GM23338 (cell line): ENCODE data around the gene PRG2. TPM values are rescaled to one million over a fixed set of nuclear protein-coding genes. Genes with fewer than 3 reads are reported as not detected.

Experiments used
- ATAC-seq: fragments of 200-7000 bp; cut with Tn5 transposase; 3 replicates; pipeline ENCODE4 v1.9.1; 2020
- DNase-seq: peaks from one replicate; pipeline ENCODE4 v3.0.0-alpha.2; 2015; ENCODE audit warnings: low spot score
- H2AFZ ChIP-seq: fragments of 200-600 bp; sonication (generic); 2 replicates; pipeline ENCODE4 v1.8.0; 2016; ENCODE audit warnings: antibody characterized with exemption, mild to moderate bottlenecking, moderate library complexity
- H3F3A ChIP-seq: fragments of 200-600 bp; sonication (generic); replicated peaks from 2 replicates; pipeline ENCODE4 v1.8.0; 2017; ENCODE audit warnings: antibody characterized with exemption, mixed run types, low read depth
- H3K27ac ChIP-seq: fragments of 200-600 bp; sonication (generic); 2 replicates; pipeline ENCODE4 v1.6.1; 2016; ENCODE audit warnings: low read depth
- H3K27me3 ChIP-seq: fragments of 200-600 bp; sonication (generic); 2 replicates; pipeline ENCODE4 v1.8.0; 2016; ENCODE audit warnings: mild to moderate bottlenecking, mixed run types, moderate library complexity; ENCODE audit not compliant: insufficient read depth
- H3K36me3 ChIP-seq: fragments of 200-600 bp; sonication (generic); 2 replicates; pipeline ENCODE4 v1.8.0; 2016; ENCODE audit warnings: mild to moderate bottlenecking; ENCODE audit not compliant: insufficient read depth
- H3K4me1 ChIP-seq: fragments of 200-600 bp; sonication (generic); 2 replicates; pipeline ENCODE4 v1.8.0; 2016; ENCODE audit warnings: mild to moderate bottlenecking, moderate library complexity; ENCODE audit not compliant: insufficient read depth
- H3K4me2 ChIP-seq: fragments of 200-600 bp; sonication (generic); 2 replicates; pipeline ENCODE4 v1.7.1; 2017; ENCODE audit warnings: mixed run types
- H3K4me3 ChIP-seq: fragments of 200-600 bp; sonication (generic); 2 replicates; pipeline ENCODE4 v1.6.1; 2016; ENCODE audit warnings: mixed run types
- H3K79me2 ChIP-seq: fragments of 200-600 bp; sonication (generic); replicated peaks from 2 replicates; pipeline ENCODE4 v1.8.0; 2017; ENCODE audit warnings: mild to moderate bottlenecking; ENCODE audit not compliant: insufficient read depth
- H3K9me2 ChIP-seq: fragments of 200-600 bp; sonication (generic); 2 replicates; pipeline ENCODE4 v1.8.0; 2017; ENCODE audit not compliant: insufficient read depth
- H4K20me1 ChIP-seq: fragments of 200-600 bp; sonication (generic); replicated peaks from 2 replicates; pipeline ENCODE4 v1.8.0; 2017; ENCODE audit warnings: mild to moderate bottlenecking; ENCODE audit not compliant: insufficient read depth
- H3K27ac Mint-ChIP-seq: 2 replicates; pipeline ENCODE4 v1.8.0; 2020; ENCODE audit warnings: inconsistent platforms, mild to moderate bottlenecking, moderate library complexity, mixed read lengths
- H3K27me3 Mint-ChIP-seq: 3 replicates; pipeline ENCODE4 v1.8.0; 2022; ENCODE audit warnings: low read depth, mild to moderate bottlenecking, moderate library complexity, mixed read lengths, inconsistent platforms; ENCODE audit not compliant: insufficient read depth, poor library complexity
- H3K36me3 Mint-ChIP-seq: 3 replicates; pipeline ENCODE4 v1.8.0; 2021; ENCODE audit warnings: low read depth, mild to moderate bottlenecking, inconsistent platforms, moderate library complexity, mixed read lengths
- H3K4me1 Mint-ChIP-seq: 3 replicates; pipeline ENCODE4 v1.8.0; 2020; ENCODE audit warnings: mild to moderate bottlenecking, inconsistent platforms, mixed read lengths
- H3K4me3 Mint-ChIP-seq: 3 replicates; pipeline ENCODE4 v1.8.0; 2021; ENCODE audit warnings: moderate library complexity, mild to moderate bottlenecking, inconsistent platforms, mixed read lengths
- H3K9me3 Mint-ChIP-seq: 3 replicates; pipeline ENCODE4 v1.8.0; 2020; ENCODE audit warnings: moderate library complexity, mild to moderate bottlenecking, inconsistent platforms, mixed read lengths
- EZH2 ChIP-seq: fragments of 200-600 bp; sonication (generic); IDR thresholded peaks from one replicate; pipeline ENCODE4 v1.8.0; 2017; ENCODE audit warnings: antibody characterized with exemption, mild to moderate bottlenecking, low read depth; ENCODE audit not compliant: unreplicated experiment
- EZH2phosphoT487 ChIP-seq: fragments of 200-600 bp; sonication (generic); IDR thresholded peaks from one replicate; pipeline ENCODE4 v1.8.1; 2018; ENCODE audit warnings: antibody characterized with exemption; ENCODE audit not compliant: unreplicated experiment
- JUNB ChIP-seq: IDR thresholded peaks from one replicate; pipeline ENCODE4 v1.6.1; 2016; ENCODE audit warnings: antibody characterized with exemption; ENCODE audit not compliant: unreplicated experiment
- POLR2AphosphoS5 ChIP-seq: IDR thresholded peaks from 2 replicates; pipeline ENCODE4 v1.6.1; 2016; ENCODE audit warnings: antibody characterized with exemption, low read depth
- STAT1 ChIP-seq: IDR thresholded peaks from one replicate; pipeline ENCODE4 v1.6.1; 2016; ENCODE audit warnings: antibody characterized with exemption; ENCODE audit not compliant: unreplicated experiment
- ZNF114 ChIP-seq: fragments of 250-450 bp; sonication (Bioruptor Pico); IDR thresholded peaks from 2 replicates; pipeline ENCODE4 v1.5.0; 2020; ENCODE audit warnings: mild to moderate bottlenecking, moderate library complexity
- polyA plus RNA-seq: library from polyadenylated mRNA; unstranded; fragments of >200 nt; fragmentation: Nextera tagmentation; extraction: Ambion mirVana; gene quantifications from 2 replicates; pipeline ENCODE4 v1.2.1, GENCODE V29; 2016
- total RNA-seq: library from RNA; depleted of rRNA; stranded (reverse); fragments of >200 nt; shearing (Covaris generic); gene quantifications from 2 replicates; pipeline ENCODE4 v1.2.3, GENCODE V29; 2014
- TF ChIP-seq, protein P1 (sequence below): fragments of 250-450 bp; sonication (Bioruptor Pico); IDR thresholded peaks from 2 replicates; pipeline ENCODE4 v1.5.0; 2020; ENCODE audit warnings: mild to moderate bottlenecking, moderate library complexity
- TF ChIP-seq, protein P2 (sequence below): IDR thresholded peaks from 2 replicates; pipeline ENCODE4 v1.6.1; 2016; ENCODE audit warnings: antibody characterized with exemption
- TF ChIP-seq, protein P3 (sequence below), 2 experiments: fragments of 200-600 bp in 1 of 2; sonication (generic) in 1 of 2; conservative IDR thresholded peaks; 2 replicates each; pipeline versions ENCODE4 v1.5.1 to v1.6.1; 2016 to 2017; ENCODE audit warnings: antibody characterized with exemption in 2 of 2, low read depth in 2 of 2, mild to moderate bottlenecking in 2 of 2, moderate library complexity in 1 of 2
- TF ChIP-seq, protein P4 (sequence below): IDR thresholded peaks from one replicate; pipeline ENCODE4 v1.6.1; 2018; ENCODE audit warnings: antibody characterized with exemption; ENCODE audit not compliant: unreplicated experiment

PRG2 gene
- total and polyA plus RNA-seq, 2 experiments from 2014 or later, result not detected

DNA sequence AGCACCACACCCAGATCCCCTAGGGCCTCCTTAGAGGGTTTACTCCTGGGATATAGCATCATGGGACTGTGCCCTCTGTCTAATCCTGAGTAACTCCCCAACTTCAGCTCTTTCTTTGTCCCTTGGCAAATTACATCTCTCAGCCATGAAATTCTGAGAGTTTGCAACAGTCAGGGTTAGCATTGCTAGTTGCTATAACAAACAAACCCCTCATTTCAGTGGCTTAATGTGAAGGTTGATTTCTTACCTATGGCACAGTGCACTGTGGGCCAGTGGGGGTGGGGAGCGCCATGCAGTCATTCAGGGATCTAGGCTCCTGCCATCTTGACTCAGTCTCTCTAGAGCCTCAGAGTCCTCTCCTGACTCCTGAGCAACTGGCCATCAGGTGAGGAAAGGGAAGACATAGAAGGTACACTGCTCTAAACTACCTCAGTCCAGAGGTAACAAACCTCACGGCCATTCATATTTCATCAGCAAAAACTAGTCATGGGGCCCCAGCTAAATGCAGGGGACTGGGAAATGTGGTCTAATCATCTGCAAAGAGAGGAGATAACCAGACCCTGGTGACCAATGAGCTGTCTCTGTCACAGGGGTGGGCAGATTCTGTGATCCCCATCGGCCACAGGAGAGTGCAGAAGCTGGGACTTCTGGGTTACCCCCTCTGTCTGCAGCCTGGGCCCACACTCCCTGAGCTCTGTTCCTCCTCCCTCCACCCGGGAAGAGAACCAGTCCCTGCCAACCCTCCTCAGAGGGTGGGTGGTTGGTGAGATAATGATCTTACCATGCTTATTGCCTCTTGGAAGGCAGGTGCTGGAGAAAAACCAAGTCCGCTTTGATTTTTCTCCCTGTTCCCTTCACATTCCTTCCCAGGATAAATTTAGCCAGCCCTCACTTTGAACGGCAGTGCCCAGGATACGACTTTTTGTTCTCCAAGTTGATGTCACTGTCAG, 27.0 kb downstream of the PRG2 start (continued):
- TF ChIP-seq, protein P1, sequence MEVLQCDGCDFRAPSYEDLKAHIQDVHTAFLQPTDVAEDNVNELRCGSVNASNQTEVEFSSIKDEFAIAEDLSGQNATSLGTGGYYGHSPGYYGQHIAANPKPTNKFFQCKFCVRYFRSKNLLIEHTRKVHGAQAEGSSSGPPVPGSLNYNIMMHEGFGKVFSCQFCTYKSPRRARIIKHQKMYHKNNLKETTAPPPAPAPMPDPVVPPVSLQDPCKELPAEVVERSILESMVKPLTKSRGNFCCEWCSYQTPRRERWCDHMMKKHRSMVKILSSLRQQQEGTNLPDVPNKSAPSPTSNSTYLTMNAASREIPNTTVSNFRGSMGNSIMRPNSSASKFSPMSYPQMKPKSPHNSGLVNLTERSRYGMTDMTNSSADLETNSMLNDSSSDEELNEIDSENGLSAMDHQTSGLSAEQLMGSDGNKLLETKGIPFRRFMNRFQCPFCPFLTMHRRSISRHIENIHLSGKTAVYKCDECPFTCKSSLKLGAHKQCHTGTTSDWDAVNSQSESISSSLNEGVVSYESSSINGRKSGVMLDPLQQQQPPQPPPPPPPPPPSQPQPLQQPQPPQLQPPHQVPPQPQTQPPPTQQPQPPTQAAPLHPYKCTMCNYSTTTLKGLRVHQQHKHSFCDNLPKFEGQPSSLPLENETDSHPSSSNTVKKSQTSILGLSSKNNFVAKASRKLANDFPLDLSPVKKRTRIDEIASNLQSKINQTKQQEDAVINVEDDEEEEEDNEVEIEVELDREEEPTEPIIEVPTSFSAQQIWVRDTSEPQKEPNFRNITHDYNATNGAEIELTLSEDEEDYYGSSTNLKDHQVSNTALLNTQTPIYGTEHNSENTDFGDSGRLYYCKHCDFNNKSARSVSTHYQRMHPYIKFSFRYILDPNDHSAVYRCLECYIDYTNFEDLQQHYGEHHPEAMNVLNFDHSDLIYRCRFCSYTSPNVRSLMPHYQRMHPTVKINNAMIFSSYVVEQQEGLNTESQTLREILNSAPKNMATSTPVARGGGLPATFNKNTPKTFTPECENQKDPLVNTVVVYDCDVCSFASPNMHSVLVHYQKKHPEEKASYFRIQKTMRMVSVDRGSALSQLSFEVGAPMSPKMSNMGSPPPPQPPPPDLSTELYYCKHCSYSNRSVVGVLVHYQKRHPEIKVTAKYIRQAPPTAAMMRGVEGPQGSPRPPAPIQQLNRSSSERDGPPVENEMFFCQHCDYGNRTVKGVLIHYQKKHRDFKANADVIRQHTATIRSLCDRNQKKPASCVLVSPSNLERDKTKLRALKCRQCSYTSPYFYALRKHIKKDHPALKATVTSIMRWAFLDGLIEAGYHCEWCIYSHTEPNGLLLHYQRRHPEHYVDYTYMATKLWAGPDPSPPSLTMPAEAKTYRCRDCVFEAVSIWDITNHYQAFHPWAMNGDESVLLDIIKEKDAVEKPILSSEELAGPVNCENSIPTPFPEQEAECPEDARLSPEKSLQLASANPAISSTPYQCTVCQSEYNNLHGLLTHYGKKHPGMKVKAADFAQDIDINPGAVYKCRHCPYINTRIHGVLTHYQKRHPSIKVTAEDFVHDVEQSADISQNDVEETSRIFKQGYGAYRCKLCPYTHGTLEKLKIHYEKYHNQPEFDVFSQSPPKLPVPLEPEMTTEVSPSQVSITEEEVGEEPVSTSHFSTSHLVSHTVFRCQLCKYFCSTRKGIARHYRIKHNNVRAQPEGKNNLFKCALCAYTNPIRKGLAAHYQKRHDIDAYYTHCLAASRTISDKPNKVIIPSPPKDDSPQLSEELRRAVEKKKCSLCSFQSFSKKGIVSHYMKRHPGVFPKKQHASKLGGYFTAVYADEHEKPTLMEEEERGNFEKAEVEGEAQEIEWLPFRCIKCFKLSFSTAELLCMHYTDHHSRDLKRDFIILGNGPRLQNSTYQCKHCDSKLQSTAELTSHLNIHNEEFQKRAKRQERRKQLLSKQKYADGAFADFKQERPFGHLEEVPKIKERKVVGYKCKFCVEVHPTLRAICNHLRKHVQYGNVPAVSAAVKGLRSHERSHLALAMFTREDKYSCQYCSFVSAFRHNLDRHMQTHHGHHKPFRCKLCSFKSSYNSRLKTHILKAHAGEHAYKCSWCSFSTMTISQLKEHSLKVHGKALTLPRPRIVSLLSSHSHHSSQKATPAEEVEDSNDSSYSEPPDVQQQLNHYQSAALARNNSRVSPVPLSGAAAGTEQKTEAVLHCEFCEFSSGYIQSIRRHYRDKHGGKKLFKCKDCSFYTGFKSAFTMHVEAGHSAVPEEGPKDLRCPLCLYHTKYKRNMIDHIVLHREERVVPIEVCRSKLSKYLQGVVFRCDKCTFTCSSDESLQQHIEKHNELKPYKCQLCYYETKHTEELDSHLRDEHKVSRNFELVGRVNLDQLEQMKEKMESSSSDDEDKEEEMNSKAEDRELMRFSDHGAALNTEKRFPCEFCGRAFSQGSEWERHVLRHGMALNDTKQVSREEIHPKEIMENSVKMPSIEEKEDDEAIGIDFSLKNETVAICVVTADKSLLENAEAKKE, result no peak
- no peak for TF ChIP-seq ZNF114 (CRISPR knock-in tag)
- no peak for TF ChIP-seq JUNB
- no peak for TF ChIP-seq STAT1
- TF ChIP-seq, protein P2, sequence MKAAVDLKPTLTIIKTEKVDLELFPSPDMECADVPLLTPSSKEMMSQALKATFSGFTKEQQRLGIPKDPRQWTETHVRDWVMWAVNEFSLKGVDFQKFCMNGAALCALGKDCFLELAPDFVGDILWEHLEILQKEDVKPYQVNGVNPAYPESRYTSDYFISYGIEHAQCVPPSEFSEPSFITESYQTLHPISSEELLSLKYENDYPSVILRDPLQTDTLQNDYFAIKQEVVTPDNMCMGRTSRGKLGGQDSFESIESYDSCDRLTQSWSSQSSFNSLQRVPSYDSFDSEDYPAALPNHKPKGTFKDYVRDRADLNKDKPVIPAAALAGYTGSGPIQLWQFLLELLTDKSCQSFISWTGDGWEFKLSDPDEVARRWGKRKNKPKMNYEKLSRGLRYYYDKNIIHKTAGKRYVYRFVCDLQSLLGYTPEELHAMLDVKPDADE, result no peak
- TF ChIP-seq EZH2, result no peak
- TF ChIP-seq POLR2AphosphoS5, result no peak

DNA sequence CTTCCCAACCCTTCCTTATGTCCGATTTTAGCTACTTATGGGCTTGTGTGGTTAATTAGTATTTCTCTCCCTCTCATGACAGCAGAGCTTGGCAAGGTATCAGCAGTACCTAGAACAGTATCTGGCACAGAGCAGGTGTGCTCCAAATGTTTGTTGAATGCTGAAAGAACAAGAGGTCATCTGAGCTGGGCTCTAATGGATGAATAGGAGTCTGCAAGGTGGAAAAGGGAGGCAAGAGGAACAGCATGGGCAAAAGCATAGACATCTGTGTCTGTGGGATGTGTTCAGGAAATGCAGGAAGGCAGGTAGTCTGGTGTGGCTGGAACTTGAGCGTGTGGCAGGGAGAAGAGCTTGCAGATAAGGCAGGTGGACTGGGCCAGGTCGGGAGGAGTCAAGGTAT, 28.5 kb downstream of the PRG2 start:
- Histone ChIP-seq H3K27ac (no peak overlapping the region), H3K4me2 (no peak overlapping the region), H3K4me1 (peaks cover 15% of the 10 kb centered on the region), H3K27me3 (no peaks in the 10 kb centered on the region), H3F3A (0 out of 2 replicates have a peak, but pooled peaks cover 3% of the 10 kb centered on the region), H2AFZ (no peak overlapping the region), H3K9me2 (no peaks in the 10 kb centered on the region), H3K79me2 (no peaks in the 10 kb centered on the region), H3K36me3 (no peaks in the 10 kb centered on the region), H4K20me1 (no peaks in the 10 kb centered on the region), H3K4me3 (no peak overlapping the region)
- Mint-ChIP-seq H3K36me3 (no peaks in the 10 kb centered on the region), H3K4me3 (no peak overlapping the region), H3K9me3 (no peaks in the 10 kb centered on the region), H3K27me3 (peaks cover 2% of the 10 kb centered on the region), H3K27ac (no peak overlapping the region), H3K4me1 (peaks cover 27% of the 10 kb centered on the region)
- DNase-seq, result no peak
- ATAC-seq, result no peak
- TF ChIP-seq EZH2phosphoT487, result no peak
- no peak for TF ChIP-seq EZH2
- TF ChIP-seq, protein P3, sequence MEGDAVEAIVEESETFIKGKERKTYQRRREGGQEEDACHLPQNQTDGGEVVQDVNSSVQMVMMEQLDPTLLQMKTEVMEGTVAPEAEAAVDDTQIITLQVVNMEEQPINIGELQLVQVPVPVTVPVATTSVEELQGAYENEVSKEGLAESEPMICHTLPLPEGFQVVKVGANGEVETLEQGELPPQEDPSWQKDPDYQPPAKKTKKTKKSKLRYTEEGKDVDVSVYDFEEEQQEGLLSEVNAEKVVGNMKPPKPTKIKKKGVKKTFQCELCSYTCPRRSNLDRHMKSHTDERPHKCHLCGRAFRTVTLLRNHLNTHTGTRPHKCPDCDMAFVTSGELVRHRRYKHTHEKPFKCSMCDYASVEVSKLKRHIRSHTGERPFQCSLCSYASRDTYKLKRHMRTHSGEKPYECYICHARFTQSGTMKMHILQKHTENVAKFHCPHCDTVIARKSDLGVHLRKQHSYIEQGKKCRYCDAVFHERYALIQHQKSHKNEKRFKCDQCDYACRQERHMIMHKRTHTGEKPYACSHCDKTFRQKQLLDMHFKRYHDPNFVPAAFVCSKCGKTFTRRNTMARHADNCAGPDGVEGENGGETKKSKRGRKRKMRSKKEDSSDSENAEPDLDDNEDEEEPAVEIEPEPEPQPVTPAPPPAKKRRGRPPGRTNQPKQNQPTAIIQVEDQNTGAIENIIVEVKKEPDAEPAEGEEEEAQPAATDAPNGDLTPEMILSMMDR (conservative IDR thresholded peaks at IDR 0.05; ENCODE audit: low read depth in 2 of 2), result no peak
- TF ChIP-seq, protein P4, sequence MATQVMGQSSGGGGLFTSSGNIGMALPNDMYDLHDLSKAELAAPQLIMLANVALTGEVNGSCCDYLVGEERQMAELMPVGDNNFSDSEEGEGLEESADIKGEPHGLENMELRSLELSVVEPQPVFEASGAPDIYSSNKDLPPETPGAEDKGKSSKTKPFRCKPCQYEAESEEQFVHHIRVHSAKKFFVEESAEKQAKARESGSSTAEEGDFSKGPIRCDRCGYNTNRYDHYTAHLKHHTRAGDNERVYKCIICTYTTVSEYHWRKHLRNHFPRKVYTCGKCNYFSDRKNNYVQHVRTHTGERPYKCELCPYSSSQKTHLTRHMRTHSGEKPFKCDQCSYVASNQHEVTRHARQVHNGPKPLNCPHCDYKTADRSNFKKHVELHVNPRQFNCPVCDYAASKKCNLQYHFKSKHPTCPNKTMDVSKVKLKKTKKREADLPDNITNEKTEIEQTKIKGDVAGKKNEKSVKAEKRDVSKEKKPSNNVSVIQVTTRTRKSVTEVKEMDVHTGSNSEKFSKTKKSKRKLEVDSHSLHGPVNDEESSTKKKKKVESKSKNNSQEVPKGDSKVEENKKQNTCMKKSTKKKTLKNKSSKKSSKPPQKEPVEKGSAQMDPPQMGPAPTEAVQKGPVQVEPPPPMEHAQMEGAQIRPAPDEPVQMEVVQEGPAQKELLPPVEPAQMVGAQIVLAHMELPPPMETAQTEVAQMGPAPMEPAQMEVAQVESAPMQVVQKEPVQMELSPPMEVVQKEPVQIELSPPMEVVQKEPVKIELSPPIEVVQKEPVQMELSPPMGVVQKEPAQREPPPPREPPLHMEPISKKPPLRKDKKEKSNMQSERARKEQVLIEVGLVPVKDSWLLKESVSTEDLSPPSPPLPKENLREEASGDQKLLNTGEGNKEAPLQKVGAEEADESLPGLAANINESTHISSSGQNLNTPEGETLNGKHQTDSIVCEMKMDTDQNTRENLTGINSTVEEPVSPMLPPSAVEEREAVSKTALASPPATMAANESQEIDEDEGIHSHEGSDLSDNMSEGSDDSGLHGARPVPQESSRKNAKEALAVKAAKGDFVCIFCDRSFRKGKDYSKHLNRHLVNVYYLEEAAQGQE, result no peak
- TF ChIP-seq STAT1, result no peak
